Fibroblast of villous mesenchyme (primary cell): ENCODE data around the gene NUP35. TPM values are rescaled to one million over a fixed set of nuclear protein-coding genes. Genes with fewer than 3 reads are reported as not detected.
"Not testable (repeated sequence)": the region's sequence is repeated elsewhere in the genome, so short reads cannot be mapped to it uniquely, and the experiment has no call there.

ENCODE experiments used
- DNase-seq: peaks from one replicate; pipeline ENCODE4 v3.0.0-alpha.2; 2010; ENCODE audit warnings: low read depth
- H3K4me3 ChIP-seq: 2 replicates; pipeline ENCODE4 v1.5.1; 2011; ENCODE audit warnings: low read depth, mild to moderate bottlenecking, low read length
- CTCF ChIP-seq: IDR thresholded peaks from 2 replicates; pipeline ENCODE4 v1.5.1; 2012; ENCODE audit warnings: low read depth, mild to moderate bottlenecking, low read length; ENCODE audit not compliant: insufficient read depth
- total RNA-seq: library from RNA; depleted of rRNA; stranded (reverse); fragments of >200 nt; gene quantifications from 2 replicates; pipeline ENCODE4 v1.2.3, GENCODE V29; 2012

NUP35 gene
- total RNA-seq, 1 donor, result 14.2 TPM

- no peak overlapping the region for H3K4me3 ChIP-seq
- no peak for DNase-seq
- no peak for TF ChIP-seq CTCF
These were observed 38.1 kb downstream of the NUP35 start for GRCh38 chr2:183162362-183162761.

DNA sequence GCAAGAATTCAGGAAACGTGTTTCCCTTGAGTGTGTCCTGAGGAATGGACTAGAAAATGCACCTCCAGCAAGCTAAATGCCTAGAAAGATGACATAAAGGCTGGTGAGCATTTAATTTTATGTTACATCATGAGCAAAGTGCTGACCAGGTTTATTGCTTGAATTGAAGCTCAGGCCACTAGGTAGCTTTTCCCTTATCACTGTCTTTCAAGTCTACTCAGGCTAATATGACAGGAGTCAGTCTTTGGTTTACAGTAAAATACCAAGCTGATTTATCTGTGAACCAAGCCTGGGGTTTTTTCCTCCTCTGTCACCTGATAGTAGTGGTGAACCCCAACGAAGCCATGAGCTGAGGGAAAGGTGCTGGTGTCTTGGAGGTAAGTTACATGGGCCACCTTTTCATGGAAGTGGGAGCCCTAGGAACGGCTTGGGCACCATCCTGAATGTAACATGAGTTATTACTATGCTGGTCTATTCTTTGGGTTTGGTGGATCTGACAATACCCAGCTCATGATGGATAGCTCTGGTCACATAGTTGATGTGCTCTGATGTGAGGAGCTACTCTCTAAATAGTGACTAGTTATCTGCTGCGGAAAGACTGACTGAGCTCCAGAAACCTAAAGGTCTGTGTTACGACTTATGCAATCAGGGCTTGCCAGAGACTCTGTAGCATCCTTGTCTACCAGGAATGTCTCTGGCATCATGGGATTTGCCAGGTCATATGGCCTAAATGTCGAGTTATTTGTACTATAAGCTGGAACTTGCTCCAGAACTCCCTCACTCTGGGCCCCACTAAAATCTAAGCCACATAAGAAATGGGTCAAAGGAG, 39.8 kb downstream of the NUP35 start:
- peak; percentile 25 for DNase-seq
- no peak overlapping the region for H3K4me3 ChIP-seq
- TF ChIP-seq CTCF, result no peak

DNA sequence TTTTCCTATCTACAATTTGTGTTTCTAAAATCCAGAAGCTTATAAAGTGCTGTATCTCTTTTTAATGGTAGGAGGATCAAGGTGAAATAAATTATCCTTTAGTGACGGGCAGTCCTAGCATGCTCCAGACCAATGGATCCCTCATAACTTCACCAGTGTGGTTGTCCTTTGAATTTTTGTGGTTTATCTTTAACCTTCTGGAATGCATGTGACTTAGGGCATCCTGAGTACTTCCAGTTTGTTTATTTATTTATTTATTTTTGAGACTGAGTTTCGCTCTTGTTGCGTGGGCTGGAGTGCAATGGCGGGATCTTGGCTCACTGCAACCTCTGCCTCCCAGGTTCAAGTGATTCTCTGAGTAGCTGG, 40.4 kb downstream of the NUP35 start:
- no peak for TF ChIP-seq CTCF
- peak; percentile 37 for DNase-seq
- H3K4me3 ChIP-seq, result no peak overlapping the region

DNA sequence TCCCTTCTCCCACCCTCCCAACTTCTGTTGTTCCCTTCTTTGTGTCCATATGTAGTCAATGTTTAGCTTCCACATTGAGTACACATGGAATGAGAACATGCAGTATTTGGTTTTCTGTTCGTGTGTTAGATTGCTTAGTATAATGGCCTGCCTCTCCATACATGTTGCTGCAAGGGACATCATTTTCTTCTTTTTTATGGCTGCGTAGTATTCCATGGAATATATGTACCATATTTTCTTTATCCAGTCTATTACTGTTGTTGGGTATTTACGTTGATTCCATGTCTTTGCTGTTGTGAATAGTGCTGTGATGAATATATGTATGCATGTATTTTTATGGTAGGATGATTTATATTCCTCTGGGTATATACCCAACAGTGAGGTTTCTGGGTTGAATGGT, 42.0 kb downstream of the NUP35 start:
- no peak overlapping the region for H3K4me3 ChIP-seq
- DNase-seq, result no peak
- no peak for TF ChIP-seq CTCF

DNA sequence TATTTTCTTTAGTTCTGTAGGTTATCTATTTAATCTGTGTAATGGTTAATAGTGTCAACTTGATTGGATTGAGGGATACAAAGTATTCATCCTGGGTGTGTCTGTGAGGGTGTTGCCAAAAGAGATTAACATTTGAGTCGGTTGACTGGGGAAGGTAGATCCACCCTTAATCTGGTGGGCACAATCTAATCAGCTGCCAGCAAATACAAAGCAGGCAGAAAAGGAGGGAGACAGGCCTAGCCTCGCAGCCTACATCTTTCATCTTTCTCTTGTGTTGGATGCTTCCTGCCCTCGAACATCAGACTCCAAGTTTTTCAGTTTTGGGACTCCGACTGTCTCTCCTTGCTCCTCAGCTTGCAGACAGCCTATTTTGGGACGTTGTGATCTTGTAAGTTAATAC, 42.7 kb downstream of the NUP35 start:
- not testable (repeated sequence) for DNase-seq, H3K4me3 ChIP-seq

GRCh38 chr2:183172220-183172887, 48.1 kb downstream of the NUP35 start:
- TF ChIP-seq CTCF, result no peak
- DNase-seq, result no peak
- H3K4me3 ChIP-seq, result no peak overlapping the region

- DNase-seq, result no peak
- H3K4me3 ChIP-seq, result no peak overlapping the region
- TF ChIP-seq CTCF, result no peak
These were observed 54.9 kb downstream of the NUP35 start for GRCh38 chr2:183179156-183179555.
